Keratinocyte (primary cell): ENCODE measurements around the gene ZSWIM3.

ENCODE experiments used
- CTCF ChIP-seq, 3 experiments: IDR thresholded peaks in 1 of 3; conservative IDR thresholded peaks in 1 of 3; optimal IDR thresholded peaks in 1 of 3; 2 replicates in 2 of 3; 3 replicates in 1 of 3; pipeline versions ENCODE3 to v1.5.1; 2011; ENCODE audit warnings: low read length in 3 of 3, mild to moderate bottlenecking in 3 of 3, moderate library complexity in 2 of 3, control low read depth in 1 of 3, inconsistent platforms in 1 of 3; ENCODE audit not compliant: insufficient read depth in 2 of 3; ENCODE audit errors: extremely low read depth in 1 of 3
- EZH2 ChIP-seq: IDR thresholded peaks from one replicate; pipeline ENCODE4 v1.6.1; 2012; ENCODE audit warnings: inconsistent platforms, mild to moderate bottlenecking, low read length, moderate library complexity

- TF ChIP-seq CTCF (optimal IDR thresholded peaks at IDR 0.05 in 1 of 3, IDR thresholded peaks at IDR 0.05 in 1 of 3, conservative IDR thresholded peaks at IDR 0.05 in 1 of 3; ENCODE audit: extremely low read depth in 1 of 3, insufficient read depth in 2 of 3, low read length in 3 of 3) (no peak), EZH2 (no peak)
These were observed 52.6 kb downstream of the ZSWIM3 start for GRCh38 chr20:45909817-45910669.
